HG02840 (cell line): ENCODE measurements around the gene ECI2.
"Not testable (repeated sequence)": the region's sequence is repeated elsewhere in the genome, so short reads cannot be mapped to it uniquely, and the experiment has no call there.

Source experiments
- ATAC-seq: cut with Tn5 transposase; IDR thresholded peaks from one replicate; pipeline ENCODE4 v1.9.1; 2021; ENCODE audit warnings: mild to moderate bottlenecking, moderate library complexity, moderate number of reproducible peaks; ENCODE audit not compliant: unreplicated experiment, low FRiP score

The ECI2 gene

GRCh38 chr6:4105980-4106536 lies 29.3 kb downstream of the ECI2 start:
- ATAC-seq: no peak

- no peak for ATAC-seq
Measured at GRCh38 chr6:4103929-4104328, 31.4 kb downstream of the ECI2 start.

GRCh38 chr6:4102687-4103244 lies 32.6 kb downstream of the ECI2 start:
- ATAC-seq: no peak

GRCh38 chr6:4101298-4101697 lies 34.1 kb downstream of the ECI2 start:
- ATAC-seq: no peak

- ATAC-seq: no peak
Measured at GRCh38 chr6:4100655-4101054, 34.7 kb downstream of the ECI2 start.

- no peak for ATAC-seq
Measured at GRCh38 chr6:4093288-4093687, 42.1 kb downstream of the ECI2 start.

GRCh38 chr6:4091941-4092340 lies 43.4 kb downstream of the ECI2 start:
- no peak for ATAC-seq

- not testable (repeated sequence) for ATAC-seq
Measured at GRCh38 chr6:4090043-4090442, 45.3 kb downstream of the ECI2 start.

- no peak for ATAC-seq
Measured at GRCh38 chr6:4088704-4089103, 46.7 kb downstream of the ECI2 start.

- ATAC-seq: no peak
Measured at GRCh38 chr6:4085332-4085700, 50.1 kb downstream of the ECI2 start.

GRCh38 chr6:4084444-4085331 lies 50.7 kb downstream of the ECI2 start:
- ATAC-seq: no peak

GRCh38 chr6:4078691-4079471 lies 56.5 kb downstream of the ECI2 start, which contains the start of gene FAM217A:
TSS of gene FAM217A (minus strand) at chr6:4079137. CDS start at chr6:4077414, 1,723 bp downstream.
- no peak for ATAC-seq

GRCh38 chr6:4074478-4075235 lies 60.7 kb downstream of the ECI2 start:
- no peak for ATAC-seq

GRCh38 chr6:4071330-4071729 lies 64.0 kb downstream of the ECI2 start:
- no peak for ATAC-seq

GRCh38 chr6:4069199-4069598 lies 66.2 kb downstream of the ECI2 start:
- no peak for ATAC-seq

GRCh38 chr6:4067673-4068072 lies 67.7 kb downstream of the ECI2 start:
- no peak for ATAC-seq

- ATAC-seq: no peak
Measured at GRCh38 chr6:4066029-4066755, 69.2 kb downstream of the ECI2 start.
